NCI-H748 treated with DMSO at 0.1 percent for 48 hours (cell line): ENCODE data around the gene PLB1.

Experiments used
- DNase-seq: peaks from one replicate; lab custom pipeline; 2025; lab: John Stamatoyannopoulos, UW

Gene PLB1, protein sequence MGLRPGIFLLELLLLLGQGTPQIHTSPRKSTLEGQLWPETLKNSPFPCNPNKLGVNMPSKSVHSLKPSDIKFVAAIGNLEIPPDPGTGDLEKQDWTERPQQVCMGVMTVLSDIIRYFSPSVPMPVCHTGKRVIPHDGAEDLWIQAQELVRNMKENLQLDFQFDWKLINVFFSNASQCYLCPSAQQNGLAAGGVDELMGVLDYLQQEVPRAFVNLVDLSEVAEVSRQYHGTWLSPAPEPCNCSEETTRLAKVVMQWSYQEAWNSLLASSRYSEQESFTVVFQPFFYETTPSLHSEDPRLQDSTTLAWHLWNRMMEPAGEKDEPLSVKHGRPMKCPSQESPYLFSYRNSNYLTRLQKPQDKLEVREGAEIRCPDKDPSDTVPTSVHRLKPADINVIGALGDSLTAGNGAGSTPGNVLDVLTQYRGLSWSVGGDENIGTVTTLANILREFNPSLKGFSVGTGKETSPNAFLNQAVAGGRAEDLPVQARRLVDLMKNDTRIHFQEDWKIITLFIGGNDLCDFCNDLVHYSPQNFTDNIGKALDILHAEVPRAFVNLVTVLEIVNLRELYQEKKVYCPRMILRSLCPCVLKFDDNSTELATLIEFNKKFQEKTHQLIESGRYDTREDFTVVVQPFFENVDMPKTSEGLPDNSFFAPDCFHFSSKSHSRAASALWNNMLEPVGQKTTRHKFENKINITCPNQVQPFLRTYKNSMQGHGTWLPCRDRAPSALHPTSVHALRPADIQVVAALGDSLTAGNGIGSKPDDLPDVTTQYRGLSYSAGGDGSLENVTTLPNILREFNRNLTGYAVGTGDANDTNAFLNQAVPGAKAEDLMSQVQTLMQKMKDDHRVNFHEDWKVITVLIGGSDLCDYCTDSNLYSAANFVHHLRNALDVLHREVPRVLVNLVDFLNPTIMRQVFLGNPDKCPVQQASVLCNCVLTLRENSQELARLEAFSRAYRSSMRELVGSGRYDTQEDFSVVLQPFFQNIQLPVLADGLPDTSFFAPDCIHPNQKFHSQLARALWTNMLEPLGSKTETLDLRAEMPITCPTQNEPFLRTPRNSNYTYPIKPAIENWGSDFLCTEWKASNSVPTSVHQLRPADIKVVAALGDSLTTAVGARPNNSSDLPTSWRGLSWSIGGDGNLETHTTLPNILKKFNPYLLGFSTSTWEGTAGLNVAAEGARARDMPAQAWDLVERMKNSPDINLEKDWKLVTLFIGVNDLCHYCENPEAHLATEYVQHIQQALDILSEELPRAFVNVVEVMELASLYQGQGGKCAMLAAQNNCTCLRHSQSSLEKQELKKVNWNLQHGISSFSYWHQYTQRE (N-terminal part only)

DNA sequence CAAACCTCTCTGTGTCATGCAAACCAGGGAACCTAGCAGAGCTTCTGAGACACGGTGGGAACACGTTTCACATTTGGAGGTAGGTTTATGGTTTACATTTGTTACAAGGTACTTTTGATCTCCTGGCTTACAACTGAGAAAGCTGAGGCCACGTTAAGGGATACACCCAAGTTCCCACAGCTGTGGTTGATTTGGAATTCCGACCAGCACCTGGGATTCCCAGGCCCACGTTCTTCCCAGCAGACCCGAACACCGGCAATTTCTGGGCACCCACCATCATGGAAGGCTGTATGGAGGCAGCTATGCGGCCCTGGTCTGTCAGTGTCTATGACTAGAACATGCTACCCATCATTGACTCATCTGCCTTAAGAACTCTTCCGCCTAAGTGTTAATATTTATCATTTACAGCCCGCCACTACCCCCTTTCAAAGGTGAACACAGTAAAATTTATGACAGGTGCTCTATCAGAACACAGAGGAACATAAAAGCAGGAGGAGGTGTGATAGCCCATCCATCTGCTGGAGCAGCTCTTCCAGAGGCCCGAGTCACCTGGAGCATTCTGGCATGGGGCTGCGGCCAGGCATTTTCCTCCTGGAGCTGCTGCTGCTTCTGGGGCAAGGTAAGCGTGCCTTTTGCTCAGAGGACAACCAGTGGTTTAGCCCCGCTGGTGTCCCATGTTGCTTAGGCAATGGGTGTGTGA is at the start of gene PLB1:
TSS of gene PLB1 (plus strand) at position 510 of the 700 bp plus-strand sequence. CDS start at position 565, 55 bp downstream.
- no peak for DNase-seq

DNA sequence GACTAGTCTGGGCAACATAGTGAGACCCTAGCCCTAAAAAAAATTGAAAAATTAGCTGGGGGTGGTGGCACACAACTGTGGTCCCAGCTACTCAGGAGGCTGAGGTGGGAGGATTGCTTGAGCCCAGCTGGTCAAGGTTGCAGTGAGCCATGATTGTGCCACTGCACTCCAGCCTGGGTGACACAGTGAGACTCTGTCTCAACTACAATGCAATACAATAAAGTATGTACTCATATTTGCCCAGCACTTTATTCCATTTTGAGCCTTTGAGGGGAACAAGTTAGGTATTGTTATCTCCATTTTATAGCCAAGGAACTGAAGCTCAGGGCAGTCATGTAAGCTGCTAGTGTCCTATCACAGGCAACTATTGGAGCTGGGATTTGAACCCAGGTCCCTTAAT is 49.3 kb upstream of the PLB1 start:
- no peak for DNase-seq

DNA sequence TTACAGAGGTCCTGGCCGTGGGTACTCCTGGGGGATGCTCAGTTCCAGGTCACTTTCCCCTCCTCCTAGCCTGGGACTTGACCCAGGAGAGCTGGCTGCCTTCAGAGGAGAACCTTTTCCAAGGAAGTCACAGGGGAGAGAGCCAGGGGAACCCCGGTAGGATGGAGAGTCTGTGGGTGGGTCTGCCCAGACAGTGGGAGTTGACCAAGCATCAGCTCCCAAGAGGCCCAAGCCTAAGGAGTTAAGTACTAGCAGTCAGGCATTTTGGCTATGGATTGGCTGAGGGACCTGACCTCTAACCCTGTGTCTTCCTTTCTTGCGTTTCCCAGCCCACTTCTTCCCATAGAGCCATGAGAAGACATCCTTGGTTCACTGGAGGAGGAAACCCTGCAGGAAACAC is 48.8 kb upstream of the PLB1 start:
- DNase-seq: no peak

DNA sequence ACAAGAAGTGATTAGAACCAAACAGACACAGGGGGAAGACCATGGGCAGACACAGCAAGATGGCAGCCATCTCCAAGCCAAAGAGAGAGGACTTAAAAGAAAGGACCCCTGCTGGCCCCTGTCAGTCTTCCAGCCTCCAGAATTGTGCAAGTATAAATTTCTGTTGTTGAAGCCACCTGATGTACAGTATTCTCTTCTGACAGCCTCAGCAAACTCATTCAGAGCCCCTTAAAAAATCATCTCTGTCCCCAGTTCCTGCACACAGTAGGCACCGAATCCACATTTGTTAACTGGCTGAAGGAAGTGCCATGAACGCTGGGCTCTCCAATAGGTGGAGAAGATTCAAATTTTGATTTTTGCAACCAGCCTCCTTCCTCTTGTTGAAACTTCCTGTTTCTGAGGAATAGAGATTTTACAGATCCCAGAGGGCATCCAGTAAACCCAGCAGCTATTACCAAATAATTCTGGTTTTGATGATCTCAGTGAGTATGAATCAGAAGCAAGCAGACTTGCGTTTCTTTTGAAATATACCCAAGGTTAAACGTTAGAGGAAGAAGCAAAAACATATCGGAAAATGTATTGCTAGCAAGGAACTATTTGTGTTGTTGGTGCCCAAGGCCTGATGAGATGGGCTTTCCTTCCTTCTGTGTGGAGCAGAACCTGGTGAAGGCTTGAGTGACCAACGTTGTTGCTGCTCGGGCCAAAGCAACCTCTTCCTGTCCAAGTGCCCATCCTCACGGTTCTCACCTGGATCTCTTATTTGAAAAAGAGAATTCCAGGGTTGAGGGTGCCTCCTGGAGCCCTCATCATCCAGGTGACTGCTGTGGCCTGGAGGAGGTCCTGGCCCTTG is 47.7 kb upstream of the PLB1 start:
- no peak for DNase-seq

DNA sequence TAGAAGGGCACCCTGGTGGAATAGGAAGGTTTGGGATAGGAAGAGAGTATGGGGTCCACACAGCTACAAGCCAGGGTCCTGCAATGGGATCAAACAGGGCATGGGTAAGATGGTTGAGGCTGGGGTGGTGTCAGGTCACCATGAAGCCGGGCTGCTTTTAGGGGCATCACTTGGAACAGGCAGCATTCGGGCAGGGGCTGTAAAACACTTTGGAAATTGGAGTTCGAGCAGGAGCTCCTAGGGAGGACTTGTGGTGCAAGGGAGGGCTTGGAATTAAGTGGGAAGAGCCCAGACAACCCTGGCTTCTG is 47.1 kb upstream of the PLB1 start:
- DNase-seq: no peak

DNA sequence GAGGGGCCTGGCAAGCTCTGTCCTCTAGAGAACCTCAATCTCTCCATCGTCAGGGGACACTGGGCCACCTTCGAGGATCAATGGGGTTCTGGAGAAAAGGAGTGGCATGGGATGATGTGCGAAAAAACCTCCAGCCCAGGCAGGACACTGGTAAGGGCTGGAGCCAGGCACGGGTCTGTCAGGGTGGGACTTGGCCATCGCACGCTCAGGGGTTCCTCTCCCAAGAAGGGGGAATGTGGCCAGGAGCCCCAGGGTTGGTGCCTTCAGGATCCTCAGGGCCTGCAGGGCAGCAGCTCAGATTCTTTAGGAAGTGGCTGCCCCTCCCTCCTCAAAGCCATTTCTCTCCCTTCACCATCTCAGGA is 46.8 kb upstream of the PLB1 start:
- no peak for DNase-seq

DNA sequence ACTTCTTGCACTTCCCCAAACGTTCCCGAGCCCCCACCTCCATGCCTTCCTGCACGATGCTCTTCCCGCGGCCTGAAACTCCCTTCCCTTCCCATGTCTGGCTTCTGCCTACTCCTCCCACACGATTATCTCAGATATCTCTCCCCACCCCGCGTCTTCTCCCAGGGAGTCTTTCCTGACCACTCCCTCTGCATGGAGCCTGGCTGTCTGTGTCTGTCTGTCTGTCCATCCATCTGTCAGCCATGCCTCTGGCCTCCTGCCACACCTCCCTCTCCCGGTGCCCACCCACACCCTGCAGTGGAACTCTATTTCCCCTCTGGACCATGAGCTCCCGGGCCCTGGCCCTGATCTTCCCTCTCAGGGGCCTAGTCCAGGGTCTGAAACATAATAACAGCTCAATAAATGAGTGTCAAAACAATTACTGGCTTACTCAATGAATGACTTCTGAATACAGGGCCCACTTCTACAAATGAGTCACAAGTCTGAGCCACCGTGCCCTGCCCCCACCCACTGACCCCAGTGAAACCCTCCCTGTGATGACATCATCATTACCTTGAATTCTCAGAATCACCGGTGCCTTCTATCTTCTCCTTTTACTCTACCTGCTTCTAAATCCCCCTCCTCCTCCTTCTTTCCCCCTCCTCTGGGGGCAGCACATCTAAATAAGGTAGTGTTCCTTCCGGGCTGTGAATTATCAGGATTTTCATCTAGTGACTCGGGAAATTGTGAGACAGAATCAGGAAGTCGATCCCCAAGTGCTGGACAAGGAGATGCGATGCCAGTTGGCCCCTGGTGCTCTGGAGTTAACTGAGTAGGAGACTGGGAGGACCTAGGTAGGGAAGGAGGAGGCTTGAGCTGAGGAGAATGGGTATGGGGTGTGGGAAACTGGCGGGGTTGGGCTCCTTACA is 46.1 kb upstream of the PLB1 start:
- DNase-seq: no peak

DNA sequence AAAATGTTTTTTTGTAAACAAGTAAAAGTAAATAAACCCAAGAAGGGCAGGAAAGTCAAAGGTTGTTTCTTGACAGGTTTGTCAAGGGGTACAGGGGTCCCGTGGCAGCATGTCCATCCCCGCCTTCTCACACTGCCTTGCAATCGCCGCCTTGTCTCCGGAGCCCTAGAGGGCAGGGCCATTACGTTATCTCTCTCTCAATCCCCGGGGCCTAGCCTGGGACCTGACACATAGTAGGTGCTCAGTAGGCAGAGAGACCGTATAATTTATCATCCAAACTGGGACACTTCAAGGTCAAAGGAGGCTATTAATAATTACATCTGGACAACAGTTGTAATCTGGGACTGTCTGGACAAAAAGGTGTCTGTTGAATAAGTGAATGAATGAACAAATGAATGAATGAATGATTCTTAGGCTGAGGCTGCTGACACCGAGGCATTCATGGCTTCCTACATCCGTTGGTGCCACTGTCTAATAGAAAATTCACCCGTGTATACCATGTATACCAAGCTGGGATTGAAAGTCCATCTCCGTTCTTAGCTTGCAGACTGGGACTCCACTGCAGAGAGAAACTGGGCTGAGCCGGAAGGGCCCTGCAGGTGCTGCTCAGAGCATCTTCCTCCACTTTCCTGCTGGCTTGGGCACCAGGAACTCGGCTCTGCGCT is 44.8 kb upstream of the PLB1 start:
- DNase-seq: no peak

DNA sequence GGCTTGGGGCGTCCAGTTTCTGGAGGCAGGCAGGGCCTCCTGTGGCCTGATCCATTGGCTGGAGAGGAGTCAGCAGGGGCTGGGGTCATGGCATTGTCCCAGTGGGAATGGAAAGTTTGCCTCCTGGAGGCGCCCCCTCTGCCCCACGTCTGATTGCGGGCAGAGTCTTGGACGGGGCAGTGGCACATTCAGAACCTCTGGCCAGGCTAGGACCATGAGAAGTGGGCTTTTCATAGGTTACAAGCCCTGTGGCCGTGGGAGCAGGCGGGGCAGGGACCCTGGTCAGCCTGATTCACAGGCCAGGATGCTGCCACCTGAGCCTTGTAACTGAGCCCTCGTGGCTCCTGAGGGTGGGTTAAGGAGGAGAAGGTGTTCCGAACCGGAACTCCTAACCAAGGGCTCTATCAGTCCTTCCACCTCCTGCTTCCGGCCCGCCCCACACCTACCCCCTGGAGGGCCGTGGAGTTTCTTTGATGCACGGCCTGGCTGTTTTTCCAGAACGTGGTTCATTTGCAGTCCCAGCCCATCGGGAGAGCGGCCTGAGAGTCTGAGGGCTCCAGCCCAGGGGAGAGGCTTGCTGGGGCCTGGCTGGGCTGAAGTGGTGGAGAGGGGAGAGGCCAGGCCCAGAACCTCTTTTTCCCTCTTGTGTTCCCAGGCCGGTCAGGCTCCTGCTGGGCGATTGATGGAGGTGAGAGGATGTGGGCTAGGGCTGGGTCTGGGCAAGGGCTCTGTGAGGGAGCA is 43.9 kb upstream of the PLB1 start:
- no peak for DNase-seq

DNA sequence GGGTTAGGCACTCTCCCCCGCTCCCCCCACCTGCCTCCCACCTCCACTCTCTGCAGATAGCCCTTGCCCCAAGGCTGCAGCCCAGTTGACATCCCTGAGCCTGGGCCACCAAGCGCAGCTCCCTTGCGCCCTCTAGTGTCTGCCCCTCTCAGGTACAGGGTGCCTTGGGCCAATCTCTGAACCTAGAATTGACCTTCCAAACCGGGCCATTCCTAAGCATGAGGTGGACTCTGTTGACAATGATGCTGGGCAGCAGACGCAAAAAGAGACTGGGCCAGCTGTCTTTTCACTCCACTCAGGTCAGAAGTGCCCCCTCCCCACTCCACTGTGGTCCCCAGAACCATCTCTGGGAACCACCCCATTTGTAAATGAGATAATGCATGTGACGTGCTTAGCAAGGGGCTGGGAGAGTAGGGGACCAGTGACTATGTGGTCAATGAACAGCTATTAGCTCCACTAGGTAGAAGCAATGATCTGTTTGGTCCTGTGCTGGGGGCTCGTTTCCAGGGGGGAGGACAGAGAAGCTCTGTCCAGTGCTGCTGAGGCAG is 43.3 kb upstream of the PLB1 start:
- peak; percentile 2 for DNase-seq

DNA sequence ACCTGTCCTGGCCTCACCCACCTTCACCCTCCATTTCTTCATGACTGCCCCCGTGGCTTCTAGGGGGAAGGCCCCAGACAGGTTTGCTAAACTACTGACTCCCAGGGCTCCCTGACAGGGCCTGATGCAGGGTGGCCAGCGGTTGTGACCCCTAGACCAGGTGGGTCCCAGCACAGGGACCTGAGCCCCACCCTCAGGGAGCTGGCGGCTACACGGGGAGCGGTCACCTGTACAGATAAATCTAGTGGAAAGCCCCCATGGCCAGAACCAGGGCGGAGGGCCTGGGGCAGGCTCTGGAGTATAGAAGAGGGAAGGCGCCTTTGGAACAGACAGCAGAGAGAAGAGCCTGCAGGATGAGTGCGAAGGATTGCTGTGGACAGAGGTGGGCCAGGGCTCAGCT is 42.5 kb upstream of the PLB1 start:
- DNase-seq: no peak

DNA sequence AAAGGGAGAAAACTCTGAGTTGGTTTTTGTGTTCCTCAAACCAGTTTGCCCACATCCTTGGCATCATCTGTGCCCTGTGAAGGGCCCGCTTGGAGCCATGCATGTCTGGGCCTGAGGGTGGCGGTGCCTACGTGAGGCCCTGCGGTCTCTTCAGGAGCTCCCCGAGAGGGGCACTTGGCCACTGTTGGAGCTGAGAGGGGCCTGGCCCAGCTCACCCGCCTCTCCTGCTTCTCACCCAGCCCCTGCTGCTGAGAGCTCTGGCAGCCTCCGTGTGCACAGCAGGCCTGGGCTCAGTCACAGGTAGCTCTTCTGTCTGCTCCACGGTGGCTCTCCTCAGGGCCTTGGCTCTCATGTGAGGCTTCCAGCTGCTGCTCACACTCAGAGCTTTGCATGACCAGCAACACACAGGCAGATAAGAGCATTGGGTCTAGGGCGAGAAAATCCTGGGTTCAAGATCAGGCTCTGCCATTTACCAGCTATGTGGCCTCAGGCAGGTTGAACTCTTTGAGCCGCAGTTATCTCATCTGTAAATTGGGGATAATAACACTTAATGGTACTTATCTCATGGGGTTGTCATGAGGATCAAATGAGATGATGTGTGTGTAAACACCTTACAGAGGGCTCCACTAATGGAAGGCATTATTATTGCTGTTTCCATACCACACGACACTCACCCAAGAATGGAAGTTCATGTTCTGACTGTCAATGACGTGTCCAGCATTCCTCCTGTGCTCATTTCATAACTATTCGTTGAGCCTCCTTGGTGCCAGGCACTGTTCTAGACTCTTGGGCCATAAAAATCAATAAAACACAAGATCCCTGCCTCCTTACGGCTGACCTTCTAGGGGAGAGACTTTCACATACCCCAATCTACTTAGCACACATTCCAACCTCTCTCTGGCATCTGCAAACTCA is 41.6 kb upstream of the PLB1 start:
- no peak for DNase-seq

DNA sequence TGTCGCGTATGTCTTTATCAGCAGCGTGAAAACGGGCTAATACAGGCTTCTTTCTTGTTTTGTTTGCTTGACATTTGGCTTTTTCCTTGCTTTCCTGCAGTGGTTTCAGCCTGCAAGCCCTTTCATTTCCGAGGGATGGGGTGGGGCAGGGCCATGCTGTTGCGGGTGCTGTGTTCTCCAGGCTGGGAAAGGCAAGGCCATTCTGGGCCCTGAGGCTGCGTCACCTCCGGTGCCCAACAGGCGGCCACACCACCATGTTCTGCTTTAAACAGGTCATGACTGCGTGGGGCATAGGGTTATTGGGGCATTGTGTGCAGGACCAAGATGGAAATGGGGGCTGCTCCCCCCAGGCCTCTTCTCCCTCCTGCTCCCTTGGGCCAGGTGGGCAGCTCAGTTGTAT is 38.6 kb upstream of the PLB1 start:
- DNase-seq: no peak

DNA sequence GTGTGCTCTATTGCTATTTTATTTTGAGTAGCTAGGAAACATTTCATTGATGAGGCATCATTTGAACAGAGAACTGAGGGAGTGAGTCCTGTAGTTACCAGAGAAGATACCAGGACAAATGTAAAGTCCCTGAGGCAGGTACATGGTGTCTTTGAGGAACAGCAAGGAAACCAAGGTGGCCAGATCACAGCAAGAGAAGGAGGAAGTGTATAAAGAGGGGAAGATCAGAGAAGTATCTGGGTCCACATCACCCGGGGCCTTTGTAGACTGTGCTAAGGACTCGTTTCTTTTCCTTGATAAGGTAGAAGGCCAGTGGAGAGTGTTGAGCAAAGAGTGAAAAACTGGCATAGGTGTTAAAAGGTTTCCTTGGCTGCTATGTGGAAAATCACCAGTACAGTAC is 34.8 kb upstream of the PLB1 start:
- no peak for DNase-seq

DNA sequence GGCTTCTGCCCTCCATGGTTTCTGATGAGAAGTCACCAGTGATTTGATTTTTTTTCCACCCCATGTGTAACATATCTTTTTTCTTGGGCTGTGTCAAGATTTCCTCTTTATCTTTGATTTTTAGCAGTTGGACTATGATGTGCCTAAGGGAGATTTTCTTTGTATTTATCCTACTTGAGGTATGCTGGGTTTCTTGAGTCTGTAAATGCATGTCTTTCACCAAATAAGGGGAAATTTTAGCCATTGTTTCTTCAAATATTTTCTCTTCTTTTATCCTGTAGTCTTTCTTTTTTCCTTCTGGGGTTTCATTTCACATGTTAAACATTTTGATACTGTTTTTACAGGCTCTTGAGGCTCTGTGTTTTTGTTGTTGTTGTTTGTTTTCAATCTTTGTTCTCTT is 33.7 kb upstream of the PLB1 start:
- DNase-seq: no peak

DNA sequence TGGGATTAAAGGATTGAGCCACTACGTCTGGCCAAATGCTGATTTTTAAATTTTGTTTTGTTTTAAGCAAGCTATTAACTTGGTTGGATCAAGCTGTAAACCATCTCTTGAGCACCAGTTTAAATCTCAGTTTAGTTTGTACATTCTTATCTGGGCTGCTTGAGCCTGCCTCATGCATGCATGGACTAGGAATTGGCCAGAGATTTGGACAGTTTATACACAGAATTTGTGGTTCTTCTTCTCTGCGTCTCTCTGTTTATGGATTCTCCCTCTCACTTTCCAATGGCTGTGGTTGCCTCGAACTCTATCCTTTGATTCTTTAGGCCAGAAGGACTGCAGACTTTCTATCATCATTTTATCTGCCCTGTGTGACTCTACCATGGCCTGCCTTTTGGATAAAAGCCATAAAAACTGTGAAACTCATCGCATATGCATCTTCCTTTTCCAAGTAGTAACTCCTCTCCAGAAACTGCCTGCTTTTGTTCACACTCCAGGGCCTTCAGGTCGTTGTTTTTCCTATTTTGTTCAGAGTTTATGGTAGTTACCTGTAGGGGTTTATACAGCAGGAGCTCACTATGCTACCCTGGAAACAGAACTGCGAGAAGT is 32.5 kb upstream of the PLB1 start:
- no peak for DNase-seq

DNA sequence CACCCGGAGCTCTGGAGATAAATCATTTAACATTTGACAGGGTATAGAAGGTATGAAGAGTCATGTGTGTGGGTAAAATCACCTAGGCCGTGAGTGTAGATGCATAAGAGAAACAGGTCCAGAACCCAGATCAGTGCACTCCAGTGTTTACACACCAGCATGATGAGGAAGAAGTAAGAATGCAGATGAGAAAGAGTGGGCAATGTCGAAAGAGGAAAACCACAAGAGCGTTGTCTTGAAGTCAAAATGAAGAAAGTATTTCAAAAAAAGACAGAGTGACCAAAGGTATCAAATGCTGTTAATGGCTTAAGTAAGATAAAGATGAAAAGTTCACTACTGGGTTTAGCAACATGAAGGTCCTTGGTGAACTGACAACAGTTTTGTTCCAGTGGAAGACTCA is 32.0 kb upstream of the PLB1 start:
- no peak for DNase-seq
